GM23338 (cell line): ENCODE data around the gene DIP2C. TPM values are rescaled to one million over a fixed set of nuclear protein-coding genes. Genes with fewer than 3 reads are reported as not detected.

ENCODE experiments used
- ATAC-seq: fragments of 200-7000 bp; cut with Tn5 transposase; 3 replicates; pipeline ENCODE4 v1.9.1; 2020
- DNase-seq: peaks from one replicate; pipeline ENCODE4 v3.0.0-alpha.2; 2015; ENCODE audit warnings: low spot score
- H2AFZ ChIP-seq: fragments of 200-600 bp; sonication (generic); 2 replicates; pipeline ENCODE4 v1.8.0; 2016; ENCODE audit warnings: antibody characterized with exemption, mild to moderate bottlenecking, moderate library complexity
- H3F3A ChIP-seq: fragments of 200-600 bp; sonication (generic); replicated peaks from 2 replicates; pipeline ENCODE4 v1.8.0; 2017; ENCODE audit warnings: antibody characterized with exemption, mixed run types, low read depth
- H3K27ac ChIP-seq: fragments of 200-600 bp; sonication (generic); 2 replicates; pipeline ENCODE4 v1.6.1; 2016; ENCODE audit warnings: low read depth
- H3K27me3 ChIP-seq: fragments of 200-600 bp; sonication (generic); 2 replicates; pipeline ENCODE4 v1.8.0; 2016; ENCODE audit warnings: mild to moderate bottlenecking, mixed run types, moderate library complexity; ENCODE audit not compliant: insufficient read depth
- H3K36me3 ChIP-seq: fragments of 200-600 bp; sonication (generic); 2 replicates; pipeline ENCODE4 v1.8.0; 2016; ENCODE audit warnings: mild to moderate bottlenecking; ENCODE audit not compliant: insufficient read depth
- H3K4me1 ChIP-seq: fragments of 200-600 bp; sonication (generic); 2 replicates; pipeline ENCODE4 v1.8.0; 2016; ENCODE audit warnings: mild to moderate bottlenecking, moderate library complexity; ENCODE audit not compliant: insufficient read depth
- H3K4me2 ChIP-seq: fragments of 200-600 bp; sonication (generic); 2 replicates; pipeline ENCODE4 v1.7.1; 2017; ENCODE audit warnings: mixed run types
- H3K4me3 ChIP-seq: fragments of 200-600 bp; sonication (generic); 2 replicates; pipeline ENCODE4 v1.6.1; 2016; ENCODE audit warnings: mixed run types
- H3K79me2 ChIP-seq: fragments of 200-600 bp; sonication (generic); replicated peaks from 2 replicates; pipeline ENCODE4 v1.8.0; 2017; ENCODE audit warnings: mild to moderate bottlenecking; ENCODE audit not compliant: insufficient read depth
- H3K9me2 ChIP-seq: fragments of 200-600 bp; sonication (generic); 2 replicates; pipeline ENCODE4 v1.8.0; 2017; ENCODE audit not compliant: insufficient read depth
- H4K20me1 ChIP-seq: fragments of 200-600 bp; sonication (generic); replicated peaks from 2 replicates; pipeline ENCODE4 v1.8.0; 2017; ENCODE audit warnings: mild to moderate bottlenecking; ENCODE audit not compliant: insufficient read depth
- H3K27ac Mint-ChIP-seq: 2 replicates; pipeline ENCODE4 v1.8.0; 2020; ENCODE audit warnings: inconsistent platforms, mild to moderate bottlenecking, moderate library complexity, mixed read lengths
- H3K27me3 Mint-ChIP-seq: 3 replicates; pipeline ENCODE4 v1.8.0; 2022; ENCODE audit warnings: low read depth, mild to moderate bottlenecking, moderate library complexity, mixed read lengths, inconsistent platforms; ENCODE audit not compliant: insufficient read depth, poor library complexity
- H3K36me3 Mint-ChIP-seq: 3 replicates; pipeline ENCODE4 v1.8.0; 2021; ENCODE audit warnings: low read depth, mild to moderate bottlenecking, inconsistent platforms, moderate library complexity, mixed read lengths
- H3K4me1 Mint-ChIP-seq: 3 replicates; pipeline ENCODE4 v1.8.0; 2020; ENCODE audit warnings: mild to moderate bottlenecking, inconsistent platforms, mixed read lengths
- H3K4me3 Mint-ChIP-seq: 3 replicates; pipeline ENCODE4 v1.8.0; 2021; ENCODE audit warnings: moderate library complexity, mild to moderate bottlenecking, inconsistent platforms, mixed read lengths
- H3K9me3 Mint-ChIP-seq: 3 replicates; pipeline ENCODE4 v1.8.0; 2020; ENCODE audit warnings: moderate library complexity, mild to moderate bottlenecking, inconsistent platforms, mixed read lengths
- CREB1 ChIP-seq: fragments of 250-450 bp; sonication (Bioruptor Pico); IDR thresholded peaks from 2 replicates; pipeline ENCODE4 v1.5.0; 2020; ENCODE audit warnings: low read depth, mild to moderate bottlenecking, moderate library complexity
- CTCF ChIP-seq, 2 experiments: fragments of 200-600 bp in 1 of 2; sonication (generic) in 1 of 2; conservative IDR thresholded peaks; 2 replicates each; pipeline versions ENCODE4 v1.5.1 to v1.6.1; 2016 to 2017; ENCODE audit warnings: antibody characterized with exemption in 2 of 2, low read depth in 2 of 2, mild to moderate bottlenecking in 2 of 2, moderate library complexity in 1 of 2
- ETS1 ChIP-seq: IDR thresholded peaks from 2 replicates; pipeline ENCODE4 v1.6.1; 2016; ENCODE audit warnings: antibody characterized with exemption
- EZH2 ChIP-seq: fragments of 200-600 bp; sonication (generic); IDR thresholded peaks from one replicate; pipeline ENCODE4 v1.8.0; 2017; ENCODE audit warnings: antibody characterized with exemption, mild to moderate bottlenecking, low read depth; ENCODE audit not compliant: unreplicated experiment
- EZH2phosphoT487 ChIP-seq: fragments of 200-600 bp; sonication (generic); IDR thresholded peaks from one replicate; pipeline ENCODE4 v1.8.1; 2018; ENCODE audit warnings: antibody characterized with exemption; ENCODE audit not compliant: unreplicated experiment
- JUNB ChIP-seq: IDR thresholded peaks from one replicate; pipeline ENCODE4 v1.6.1; 2016; ENCODE audit warnings: antibody characterized with exemption; ENCODE audit not compliant: unreplicated experiment
- NANOG ChIP-seq: IDR thresholded peaks from 2 replicates; pipeline ENCODE4 v1.6.1; 2016; ENCODE audit warnings: antibody characterized with exemption, borderline replicate concordance
- POLR2AphosphoS5 ChIP-seq: IDR thresholded peaks from 2 replicates; pipeline ENCODE4 v1.6.1; 2016; ENCODE audit warnings: antibody characterized with exemption, low read depth
- REST ChIP-seq: IDR thresholded peaks from one replicate; pipeline ENCODE4 v1.6.1; 2018; ENCODE audit warnings: antibody characterized with exemption; ENCODE audit not compliant: unreplicated experiment
- STAT1 ChIP-seq: IDR thresholded peaks from one replicate; pipeline ENCODE4 v1.6.1; 2016; ENCODE audit warnings: antibody characterized with exemption; ENCODE audit not compliant: unreplicated experiment
- ZNF114 ChIP-seq: fragments of 250-450 bp; sonication (Bioruptor Pico); IDR thresholded peaks from 2 replicates; pipeline ENCODE4 v1.5.0; 2020; ENCODE audit warnings: mild to moderate bottlenecking, moderate library complexity
- ZNF331 ChIP-seq: fragments of 250-450 bp; sonication (Bioruptor Pico); IDR thresholded peaks from 2 replicates; pipeline ENCODE4 v1.5.0; 2020; ENCODE audit warnings: low read depth, mild to moderate bottlenecking, moderate library complexity
- ZNF462 ChIP-seq: fragments of 250-450 bp; sonication (Bioruptor Pico); IDR thresholded peaks from 2 replicates; pipeline ENCODE4 v1.5.0; 2020; ENCODE audit warnings: mild to moderate bottlenecking, moderate library complexity
- polyA plus RNA-seq: library from polyadenylated mRNA; unstranded; fragments of >200 nt; fragmentation: Nextera tagmentation; extraction: Ambion mirVana; gene quantifications from 2 replicates; pipeline ENCODE4 v1.2.1, GENCODE V29; 2016
- total RNA-seq: library from RNA; depleted of rRNA; stranded (reverse); fragments of >200 nt; shearing (Covaris generic); gene quantifications from 2 replicates; pipeline ENCODE4 v1.2.3, GENCODE V29; 2014

The DIP2C gene
- total and polyA plus RNA-seq, 2 experiments from 2014 or later: 5.1 to 7.7 TPM

GRCh38 chr10:644943-645334 lies 44.5 kb downstream of the DIP2C start:
- no peak overlapping the region for H3K27ac Mint-ChIP-seq
- ATAC-seq (no peak), DNase-seq (no peak)
- H3K9me3 Mint-ChIP-seq: peaks cover 5% of the 10 kb centered on the region
- no peaks in the 10 kb centered on the region for H3K27me3 ChIP-seq
- no peaks in the 10 kb centered on the region for H3K36me3 ChIP-seq
- H3K4me1 ChIP-seq: no peaks in the 10 kb centered on the region
- H3F3A ChIP-seq: no peaks in the 10 kb centered on the region
- TF ChIP-seq ETS1 (no peak), STAT1 (no peak), CREB1 (CRISPR knock-in tag) (no peak), REST (no peak), NANOG (no peak), EZH2 (no peak), JUNB (no peak), CTCF (conservative IDR thresholded peaks at IDR 0.05; ENCODE audit: low read depth in 2 of 2) (no peak), ZNF114 (CRISPR knock-in tag) (no peak), EZH2phosphoT487 (no peak), ZNF462 (no peak), ZNF331 (CRISPR knock-in tag) (no peak), POLR2AphosphoS5 (no peak)
- no peak overlapping the region for H3K27ac ChIP-seq
- peaks cover 12% of the 10 kb centered on the region for H3K36me3 Mint-ChIP-seq
- peaks cover 14% of the 10 kb centered on the region for H3K4me1 Mint-ChIP-seq
- H3K9me2 ChIP-seq: no peaks in the 10 kb centered on the region
- H3K4me3 ChIP-seq: no peak overlapping the region
- H3K79me2 ChIP-seq: peaks cover 32% of the 10 kb centered on the region
- no peak overlapping the region for H3K4me2 ChIP-seq
- no peak overlapping the region for H2AFZ ChIP-seq
- 0 out of 2 replicates have a peak, but pooled peaks cover 4% of the 10 kb centered on the region for H4K20me1 ChIP-seq
- H3K4me3 Mint-ChIP-seq: no peak overlapping the region
- peaks cover 3% of the 10 kb centered on the region for H3K27me3 Mint-ChIP-seq
